Inferior parietal cortex (tissue), 1 donor: ENCODE results near the gene ATAD5.
"Not testable (repeated sequence)": the region's sequence is repeated elsewhere in the genome, so short reads cannot be mapped to it uniquely, and the experiment has no call there.

Experiments used
- DNase-seq: peaks from one replicate; pipeline ENCODE4 v3.0.0-alpha.2; 2016; ENCODE audit errors: extremely low spot score

Gene ATAD5

GRCh38 chr17:30824002-30824355 is 7.8 kb upstream of the ATAD5 start:
- DNase-seq: no peak

DNA sequence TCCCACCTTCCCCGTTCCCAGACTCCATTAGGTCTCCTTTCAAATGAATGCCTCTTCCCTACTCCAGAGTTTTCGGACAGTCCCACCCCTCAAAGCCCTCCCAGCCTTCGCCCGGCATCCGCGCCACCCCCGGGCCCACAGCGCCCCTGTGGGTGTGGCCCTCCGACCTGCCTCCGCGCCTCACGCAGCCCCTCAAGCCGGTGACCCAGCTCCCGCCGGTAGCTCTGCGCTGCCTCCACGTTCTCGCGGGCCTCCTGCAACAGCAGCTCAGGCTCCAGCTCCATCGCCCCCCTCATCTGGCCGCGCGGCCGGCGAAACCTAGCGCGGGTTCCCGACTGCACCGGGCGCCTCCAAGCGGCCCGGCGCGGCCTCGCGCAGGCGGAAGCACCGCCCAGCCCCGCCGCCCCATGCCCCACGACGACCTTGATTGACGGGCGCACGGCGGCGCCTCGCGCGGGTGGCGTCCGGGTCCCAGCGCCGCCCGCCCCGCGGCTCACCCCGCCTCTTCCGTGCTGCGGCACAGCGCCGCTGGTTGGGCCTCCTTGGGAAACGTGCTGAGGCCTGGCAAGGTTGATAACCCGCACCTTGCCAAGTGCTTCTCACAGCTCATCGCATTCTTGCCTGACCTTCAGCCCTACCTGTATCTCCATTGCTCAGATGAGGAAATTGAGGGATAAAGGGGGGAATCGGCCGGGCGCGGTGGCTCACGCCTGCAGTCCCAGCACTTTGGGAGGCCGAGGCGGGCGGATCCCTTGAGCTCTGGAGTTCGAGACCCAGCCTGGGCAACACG is 7.2 kb upstream of the ATAD5 start, which contains the start of gene CRLF3:
Gene CRLF3 (minus strand): TSS at position 337 of the 790 bp plus-strand sequence. CDS start 41 bp downstream, at position 296.
- peak; percentile 79 for DNase-seq

- DNase-seq: no peak
These were observed 4.7 kb upstream of the ATAD5 start for GRCh38 chr17:30827082-30827481.

- no peak for DNase-seq
These were observed 2.7 kb upstream of the ATAD5 start for GRCh38 chr17:30829022-30829421.

- no peak for DNase-seq
These were observed 509 bp upstream of the ATAD5 start for GRCh38 chr17:30831257-30831656.

- no peak for DNase-seq
These were observed 815 bp downstream of the ATAD5 start for GRCh38 chr17:30832438-30833124.

DNA sequence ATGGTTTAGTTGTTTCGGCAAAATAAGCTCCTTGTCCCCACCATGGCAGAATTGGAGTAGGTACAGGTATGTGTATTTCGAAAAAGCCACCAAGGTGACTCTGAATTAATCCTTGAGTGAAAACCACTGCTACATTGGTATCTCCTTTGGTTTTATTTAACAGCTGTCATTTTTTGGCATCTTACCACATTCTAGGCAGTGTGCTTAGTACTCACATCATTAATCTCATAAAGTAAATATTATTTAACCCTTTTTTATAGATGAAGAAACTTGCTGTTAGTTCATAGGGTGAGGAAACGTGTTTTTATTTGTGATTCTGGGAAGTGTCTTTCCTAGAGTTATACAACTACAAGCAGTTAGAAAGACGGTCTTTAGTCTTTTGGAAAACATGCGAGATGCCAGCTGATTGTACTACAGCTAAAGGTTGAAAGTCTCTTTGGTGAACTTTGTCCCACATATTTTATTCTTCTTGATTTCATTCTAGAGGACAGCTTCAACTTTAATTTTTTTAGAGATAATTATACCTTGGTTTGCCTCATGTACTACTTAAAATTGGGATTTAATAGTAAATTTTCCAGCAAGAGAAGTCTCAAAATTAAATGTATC is 6.5 kb downstream of the ATAD5 start:
- no peak for DNase-seq

- DNase-seq: no peak
These were observed 9.0 kb downstream of the ATAD5 start for GRCh38 chr17:30840771-30841170.

DNA sequence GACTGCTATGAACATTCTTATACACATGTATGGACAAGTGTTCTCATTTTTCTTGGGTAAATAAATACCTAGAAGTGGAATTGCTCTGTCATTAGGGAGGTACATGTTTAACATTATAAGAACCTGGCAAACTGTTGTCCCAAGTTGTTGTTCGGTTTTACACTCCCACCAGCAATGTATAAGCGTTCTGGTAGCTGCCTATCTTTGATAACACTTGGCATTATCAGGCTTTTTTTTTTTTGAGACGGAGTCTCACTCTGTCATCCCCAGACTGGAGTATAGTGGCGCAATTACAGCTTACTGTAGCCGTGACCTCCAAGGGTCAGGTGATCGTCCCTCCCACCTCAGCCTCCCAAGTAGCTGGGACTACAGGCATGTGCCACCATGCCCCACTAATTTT is 16.3 kb downstream of the ATAD5 start:
- no peak for DNase-seq

DNA sequence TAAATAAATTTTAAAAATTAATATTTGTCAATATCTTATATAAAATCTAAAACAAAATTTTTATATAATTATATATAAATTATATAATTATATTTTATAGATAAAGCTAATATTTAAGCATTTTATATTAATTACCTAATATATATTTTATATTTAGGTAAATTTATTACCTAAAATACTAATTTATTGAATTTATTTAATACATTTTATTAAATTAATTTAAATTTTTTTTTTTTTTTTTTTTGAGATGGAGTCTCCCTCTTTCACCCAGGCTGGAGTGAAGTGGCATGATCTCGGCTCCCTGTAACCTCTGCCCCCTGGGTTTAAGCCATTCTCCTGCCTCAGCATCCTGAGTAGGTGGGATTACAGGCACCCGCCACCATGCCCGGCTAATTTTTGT is 22.4 kb downstream of the ATAD5 start:
- DNase-seq: no peak

- no peak for DNase-seq
These were observed 26.9 kb downstream of the ATAD5 start for GRCh38 chr17:30858556-30859250.

DNA sequence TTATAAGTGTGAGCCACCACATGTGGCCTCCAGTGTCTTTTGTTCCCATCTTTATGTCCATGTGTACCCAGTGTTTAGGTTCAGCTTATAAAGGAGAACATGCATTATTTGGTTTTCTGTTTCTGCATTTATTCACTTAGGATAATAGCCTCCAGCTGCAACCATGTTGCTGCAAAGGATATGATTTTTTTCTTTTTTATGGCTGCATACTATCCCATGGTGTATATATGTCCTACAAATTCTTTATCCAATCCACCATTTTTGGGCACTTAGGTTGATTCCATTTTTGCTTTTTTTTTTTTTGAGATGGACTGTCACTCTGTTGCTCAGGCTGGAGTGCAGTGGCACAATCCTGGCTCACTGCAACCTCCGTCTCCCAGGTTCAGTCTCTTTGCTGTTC is 32.9 kb downstream of the ATAD5 start:
- no peak for DNase-seq

- no peak for DNase-seq
These were observed 37.2 kb downstream of the ATAD5 start for GRCh38 chr17:30869005-30869404.

DNA sequence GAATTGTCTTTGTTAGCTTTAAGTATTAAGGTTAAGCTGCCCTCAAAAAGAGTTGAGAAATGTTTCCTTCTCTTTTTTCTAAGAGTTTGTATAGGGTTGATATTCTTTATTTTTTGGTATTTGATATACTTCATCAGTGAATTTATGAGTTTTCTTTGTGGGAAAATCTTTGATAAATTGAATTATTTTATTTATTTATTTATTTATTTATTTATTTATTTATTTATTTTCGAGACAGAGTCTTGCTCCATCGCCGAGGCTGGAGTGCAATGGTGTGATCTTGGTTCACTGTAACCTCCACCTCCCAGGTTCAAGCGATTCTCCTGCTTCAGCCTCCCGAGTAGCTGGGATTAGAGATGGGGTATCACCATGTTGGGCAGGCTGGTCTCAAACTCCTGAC is 54.4 kb downstream of the ATAD5 start:
- DNase-seq: no peak

DNA sequence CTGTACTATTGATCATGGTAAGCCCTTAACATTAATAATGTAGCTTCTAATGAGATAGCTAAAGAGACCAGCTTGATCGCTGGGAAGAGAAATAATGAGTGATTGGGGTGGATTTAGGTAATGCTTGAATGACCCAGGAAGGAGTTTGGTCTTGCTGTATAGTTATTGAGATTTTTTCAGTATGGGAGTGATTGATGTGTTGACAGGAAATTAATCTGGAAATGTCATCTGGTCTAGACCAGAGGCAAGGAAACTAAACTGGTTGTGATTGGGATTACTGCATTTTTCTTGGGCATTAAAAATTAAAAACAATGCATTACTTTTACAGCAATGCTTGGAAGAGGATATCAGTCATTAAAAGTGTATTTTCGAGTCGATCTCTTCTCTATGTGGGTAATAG is 62.5 kb downstream of the ATAD5 start:
- no peak for DNase-seq

DNA sequence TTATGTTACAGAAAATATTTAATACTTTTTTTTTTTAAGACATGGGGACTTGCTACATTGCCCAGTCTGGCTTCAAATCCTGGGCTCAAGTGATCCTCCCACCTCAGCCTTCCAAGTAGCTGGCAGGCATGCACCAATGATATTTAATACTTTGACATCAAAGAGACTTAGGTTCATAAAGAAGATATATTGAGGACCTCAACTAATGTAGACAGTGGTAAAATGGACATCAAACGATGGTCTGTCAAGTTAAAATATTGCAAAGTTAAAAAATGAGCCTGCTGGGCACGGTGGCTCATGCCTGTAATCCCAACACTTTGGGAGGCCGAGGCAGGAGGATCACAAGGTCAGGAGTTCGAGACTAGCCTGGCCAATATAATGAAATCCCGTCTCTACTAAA is 65.5 kb downstream of the ATAD5 start:
- DNase-seq: no peak

DNA sequence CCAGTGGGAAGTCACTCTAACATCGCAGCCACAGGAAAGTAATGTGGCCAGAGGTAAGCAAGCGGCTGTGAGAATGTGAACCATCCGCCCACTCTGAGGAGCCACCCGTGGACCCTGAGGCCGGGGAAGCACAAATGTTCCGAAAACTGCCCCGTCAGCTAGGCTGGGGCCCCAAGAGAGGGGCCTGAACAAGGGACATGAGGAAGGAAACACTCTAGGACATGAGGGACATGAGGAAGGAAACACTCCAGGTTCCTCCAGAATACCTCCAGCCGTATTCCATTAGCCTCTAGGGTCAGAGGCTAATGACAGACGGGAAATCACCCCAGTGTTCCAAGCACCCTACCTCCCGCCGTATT is 74.0 kb downstream of the ATAD5 start:
- no peak for DNase-seq

- peak; percentile 91 for DNase-seq
These were observed 74.5 kb downstream of the ATAD5 start, which contains the start of gene TEFM for GRCh38 chr17:30906101-30906911. TSS of gene TEFM (minus strand) at chr17:30906238. CDS start at chr17:30906198, 40 bp downstream.

GRCh38 chr17:30908717-30909420 is 77.1 kb downstream of the ATAD5 start:
- no peak for DNase-seq

- DNase-seq: not testable (repeated sequence)
These were observed 78.4 kb downstream of the ATAD5 start for GRCh38 chr17:30910151-30910550.

GRCh38 chr17:30913955-30914354 is 82.2 kb downstream of the ATAD5 start:
- no peak for DNase-seq
